ENCODE measurements around the gene PFDN4.

- TF ChIP-seq SPI1 (IDR thresholded peaks at IDR 0.05; ENCODE audit: low read depth, low read length) (no peak), POLR2AphosphoS5 (IDR thresholded peaks at IDR 0.05; ENCODE audit: low read depth, low read length) (no peak), POLR2A (IDR thresholded peaks at IDR 0.05; ENCODE audit: low read depth, low read length) (no peak), TAF1 (IDR thresholded peaks at IDR 0.05; ENCODE audit: low read depth, low read length) (no peak)
Observed at GRCh38 chr20:54189630-54190029, 18.3 kb upstream of the PFDN4 start.

All from GM12891 (cell line).